ENCODE data around the gene DNHD1. TPM values are rescaled to one million over a fixed set of nuclear protein-coding genes. Genes with fewer than 3 reads are reported as not detected.

DNHD1 gene
- total and polyA plus RNA-seq, 9 of the 15 experiments (the other 6 are each of a cell fraction or from before 2014, with no cell fraction given): 0.82 to 9.7 (median 3.8) TPM

GRCh38 chr11:6619004-6619745, 122.1 kb downstream of the DNHD1 start, which contains the start of gene TPP1 (continued):
- TF ChIP-seq HDAC8 (tag; IDR thresholded peaks at IDR 0.05) (no peak), ZBTB17 (CRISPR knock-in tag; IDR thresholded peaks at IDR 0.05) (no peak), TFAP4 (CRISPR knock-in tag; IDR thresholded peaks at IDR 0.05; ENCODE audit: borderline replicate concordance) (peak; percentile 73; the same call in 1 of the 2 replicates), SLC30A9 (CRISPR knock-in tag; IDR thresholded peaks at IDR 0.05) (no peak), SIN3B (IDR thresholded peaks at IDR 0.05; ENCODE audit: low read depth) (peak; percentile 92), MTA3 (IDR thresholded peaks at IDR 0.05; ENCODE audit: borderline replicate concordance) (peak; percentile 48; the same call in 1 of the 2 replicates), NONO (IDR thresholded peaks at IDR 0.05; ENCODE audit: low read depth in 2 of 2, low read length in 1 of 2) (no peak), HDAC1 (IDR thresholded peaks at IDR 0.05) (peak in 1 of 2 experiments; percentile 95; a peak in 2 of 4 replicates), ESRRB (CRISPR knock-in tag; IDR thresholded peaks at IDR 0.05; ENCODE audit: borderline replicate concordance) (no peak), ZFP30 (CRISPR knock-in tag; IDR thresholded peaks at IDR 0.05; ENCODE audit: borderline replicate concordance) (no peak), PPARD (CRISPR knock-in tag; IDR thresholded peaks at IDR 0.05) (no peak), MEF2A (IDR thresholded peaks at IDR 0.05; ENCODE audit: control insufficient read depth, low read depth, low read length) (no peak), ZNF589 (CRISPR knock-in tag; IDR thresholded peaks at IDR 0.05; ENCODE audit: low read depth) (no peak), PRMT5 (CRISPR knock-in tag; IDR thresholded peaks at IDR 0.05) (no peak), CREM (IDR thresholded peaks at IDR 0.05; ENCODE audit: low read depth) (peak; percentile 99), CHD2 (IDR thresholded peaks at IDR 0.05; ENCODE audit: low read depth, low read length) (no peak; the same call in 1 of the 2 replicates), THRAP3 (IDR thresholded peaks at IDR 0.05; ENCODE audit: borderline replicate concordance) (no peak), SMAD1 (IDR thresholded peaks at IDR 0.05; ENCODE audit: low read depth, low read length, partially characterized antibody) (no peak), ATF6 (CRISPR knock-in tag; IDR thresholded peaks at IDR 0.05) (no peak), NFIX (CRISPR knock-in tag; IDR thresholded peaks at IDR 0.05; ENCODE audit: low read depth) (no peak), MCM2 (IDR thresholded peaks at IDR 0.05; ENCODE audit: low read depth) (no peak), FOXP1 (CRISPR knock-in tag; IDR thresholded peaks at IDR 0.05) (no peak), CBFA2T3 (IDR thresholded peaks at IDR 0.05) (no peak), ZNF146 (CRISPR knock-in tag; IDR thresholded peaks at IDR 0.05; ENCODE audit: unreplicated experiment) (no peak), E2F3 (CRISPR knock-in tag; IDR thresholded peaks at IDR 0.05) (no peak), COPS2 (conservative IDR thresholded peaks at IDR 0.05) (no peak), MBD2 (IDR thresholded peaks at IDR 0.05; ENCODE audit: borderline replicate concordance, low read depth) (no peak), ZNF212 (CRISPR knock-in tag; IDR thresholded peaks at IDR 0.05) (no peak)
